UCSD-AML1 (cell line): ENCODE results near the gene MRPL20.
"Not testable (repeated sequence)": the region's sequence is repeated elsewhere in the genome, so short reads cannot be mapped to it uniquely, and the experiment has no call there.

Experiments used
- DNase-seq: peaks from one replicate; lab custom pipeline; 2025; ENCODE audit not compliant: unreplicated experiment; lab: John Stamatoyannopoulos, UW

MRPL20 gene

DNA sequence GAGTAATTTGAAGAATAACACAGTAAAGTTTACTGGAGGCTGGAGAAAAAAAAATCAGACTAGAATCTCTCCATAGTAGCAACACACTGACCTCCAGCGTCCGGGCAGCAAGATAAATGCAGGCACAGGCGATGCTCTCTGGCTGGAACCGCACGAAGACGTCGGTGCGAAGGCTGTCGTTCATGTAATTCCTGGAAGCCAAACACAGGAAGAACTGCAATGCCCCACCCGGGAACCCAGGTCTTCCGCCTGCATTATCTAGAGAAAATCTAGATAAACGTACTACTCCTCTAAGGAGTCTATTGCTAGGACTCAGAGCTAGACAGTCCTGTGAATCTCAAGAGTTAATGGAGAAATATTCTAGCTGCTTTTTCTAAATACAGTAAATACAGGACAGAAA is 16.4 kb downstream of the MRPL20 start:
- no peak for DNase-seq

- DNase-seq: no peak
Observed at GRCh38 chr1:1388078-1388472, 19.0 kb downstream of the MRPL20 start.

GRCh38 chr1:1387098-1388077 is 19.7 kb downstream of the MRPL20 start:
- DNase-seq: no peak

DNA sequence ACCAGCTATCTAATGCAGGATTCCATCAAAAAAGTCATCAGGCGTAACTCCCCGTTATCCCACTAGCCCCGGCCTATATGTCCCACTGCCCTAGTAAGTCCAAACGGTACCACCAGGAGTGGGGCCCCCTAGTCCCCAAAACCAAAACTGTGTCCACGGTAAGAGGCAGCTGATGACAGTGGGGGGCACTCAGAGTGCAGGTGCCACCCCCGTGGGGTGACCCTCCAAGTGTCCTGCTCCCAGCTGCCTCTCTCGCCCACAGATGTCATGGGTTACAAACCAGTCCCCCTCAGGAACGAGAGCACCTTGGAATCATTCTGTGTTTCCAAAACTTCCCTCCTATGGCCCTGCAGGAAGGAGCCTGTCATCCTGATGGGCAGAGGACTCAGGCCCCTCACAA is 21.2 kb downstream of the MRPL20 start:
- no peak for DNase-seq

DNA sequence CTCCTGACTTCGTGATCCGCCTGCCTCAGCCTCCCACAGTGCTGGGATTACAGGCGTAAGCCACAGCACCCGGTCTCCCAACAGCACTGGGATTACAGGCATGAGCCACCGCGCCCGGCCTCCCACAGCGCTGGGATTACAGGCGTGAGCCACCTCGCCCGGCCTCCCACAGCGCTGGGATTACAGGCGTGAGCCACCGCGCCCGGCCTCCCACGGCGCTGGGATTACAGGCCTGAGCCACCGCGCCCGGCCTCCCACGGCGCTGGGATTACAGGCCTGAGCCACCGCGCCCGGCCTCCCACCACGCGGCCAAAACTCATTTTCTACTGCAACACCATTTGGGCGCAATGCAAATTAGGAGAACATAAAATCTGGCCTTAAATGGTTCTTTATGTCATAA is 21.8 kb downstream of the MRPL20 start:
- DNase-seq: not testable (repeated sequence)

- DNase-seq: no peak
Observed at GRCh38 chr1:1381294-1381693, 25.8 kb downstream of the MRPL20 start.

- DNase-seq: no peak
Observed at GRCh38 chr1:1380860-1381259, 26.2 kb downstream of the MRPL20 start.

DNA sequence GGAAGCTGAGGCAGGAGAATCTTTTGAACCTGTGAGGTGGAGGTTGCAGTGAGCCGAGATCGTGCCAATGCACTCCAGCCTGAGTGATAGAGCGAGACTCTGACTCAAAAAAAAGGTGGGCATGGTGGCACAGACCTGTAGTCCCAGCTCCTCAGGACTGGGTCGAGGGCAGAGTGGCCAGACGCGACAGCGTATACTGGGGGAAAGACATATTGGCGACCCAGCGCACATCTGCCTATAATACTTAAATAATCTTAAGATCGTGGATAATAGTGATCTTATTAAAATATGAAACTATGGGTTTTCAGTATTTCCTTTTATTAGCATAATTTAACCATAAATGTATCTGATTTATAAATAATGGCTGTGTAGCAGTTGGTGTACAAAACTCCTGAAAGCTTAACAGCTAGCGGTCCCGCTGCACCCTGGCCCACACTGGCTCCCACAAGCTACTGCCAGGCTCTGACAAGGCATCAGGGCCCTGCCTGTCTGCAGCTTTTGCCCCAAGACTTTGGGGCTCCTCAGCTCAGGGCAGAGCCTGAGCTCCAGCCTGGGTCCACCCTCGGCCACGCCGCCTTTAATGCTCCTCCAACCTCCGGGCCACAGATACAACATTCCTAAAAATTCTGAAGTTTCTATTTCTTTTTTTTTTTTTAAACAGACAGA is 29.4 kb downstream of the MRPL20 start:
- no peak for DNase-seq

- DNase-seq: no peak
Observed at GRCh38 chr1:1376551-1377226, 30.4 kb downstream of the MRPL20 start.

DNA sequence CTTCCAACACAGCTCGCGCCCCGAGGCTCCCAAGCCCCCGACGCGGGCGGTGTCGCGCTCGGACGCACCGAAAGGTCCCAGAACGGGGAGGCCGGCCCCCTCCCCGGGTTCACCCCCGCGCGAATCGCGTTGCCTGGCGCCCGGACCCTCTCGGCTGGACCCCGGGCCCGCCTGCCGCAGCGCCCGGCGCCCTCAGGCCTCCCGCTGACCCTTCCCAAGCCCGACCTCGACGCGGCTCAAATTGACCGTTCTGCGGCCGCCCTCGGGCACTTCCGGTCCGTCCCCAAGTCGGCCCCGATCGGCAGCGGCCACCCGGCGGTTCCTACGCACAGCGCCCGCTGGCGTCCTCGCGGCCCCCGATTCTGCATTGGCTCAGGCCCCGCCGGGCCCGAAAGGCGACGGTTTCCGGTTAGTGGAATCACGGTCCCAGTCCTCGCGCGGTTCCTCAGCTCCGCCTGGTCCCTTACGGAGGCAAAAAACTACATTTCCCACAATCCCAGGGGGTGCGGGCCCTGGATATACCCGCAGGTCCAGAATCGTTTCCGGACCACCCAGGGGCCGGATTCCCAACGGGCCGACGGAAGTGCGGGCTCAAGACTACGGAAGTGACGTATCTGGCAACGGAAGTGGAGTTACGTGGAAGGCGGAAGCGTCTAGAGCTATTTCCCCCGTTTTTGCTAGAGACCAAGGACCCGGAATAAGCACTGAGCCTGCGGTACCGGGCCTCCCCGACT is 32.0 kb downstream of the MRPL20 start, which contains the start of gene AURKAIP1:
TSS of gene AURKAIP1 (minus strand) at position 279 of the 734 bp plus-strand sequence. CDS start 451 bp downstream, outside the sequence.
- peak; percentile 99 for DNase-seq

GRCh38 chr1:1374589-1374928 is 32.5 kb downstream of the MRPL20 start:
- DNase-seq: no peak

DNA sequence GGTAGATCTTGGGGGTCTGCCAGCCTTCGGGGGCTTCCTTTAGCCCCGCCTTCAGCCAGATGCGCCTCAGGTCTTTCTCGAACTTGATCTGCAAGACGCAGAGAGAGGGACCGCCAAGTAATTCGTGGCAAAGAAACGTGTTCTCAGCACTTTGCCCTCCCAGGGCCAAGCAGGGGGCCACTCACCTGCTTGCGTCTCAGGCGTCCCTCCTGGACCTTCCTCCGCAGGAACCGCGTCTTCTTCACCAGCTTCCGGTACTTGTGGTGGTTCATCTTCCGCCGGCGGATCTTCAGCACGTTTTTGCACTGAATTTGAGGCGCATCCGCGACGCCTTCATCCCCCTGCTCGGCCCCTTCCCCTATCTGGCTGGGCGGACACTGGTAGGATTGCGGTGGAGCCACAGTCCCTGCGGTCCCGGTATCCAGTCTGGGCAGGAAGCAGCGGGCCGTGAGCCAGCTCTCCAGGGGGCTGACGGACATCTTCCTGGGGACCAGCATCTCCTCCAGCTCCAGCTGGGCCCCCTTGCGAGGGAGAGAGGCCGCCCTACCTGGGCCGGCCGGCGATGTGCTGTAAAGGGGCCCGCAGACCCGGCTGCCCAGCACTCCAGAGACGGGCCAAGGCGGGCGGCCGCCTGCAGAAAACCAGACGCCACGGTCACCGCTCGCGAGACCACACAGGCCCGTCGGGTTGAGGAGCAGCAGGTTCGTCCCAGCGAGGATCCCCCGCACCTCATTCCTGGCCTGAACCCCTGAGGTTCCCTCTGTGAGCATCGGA is 33.1 kb downstream of the MRPL20 start:
- DNase-seq: no peak

- DNase-seq: no peak
Observed at GRCh38 chr1:1373051-1373814, 33.9 kb downstream of the MRPL20 start.

GRCh38 chr1:1371746-1372711 is 35.1 kb downstream of the MRPL20 start:
- DNase-seq: peak; percentile 75

GRCh38 chr1:1371364-1371745 is 35.7 kb downstream of the MRPL20 start:
- DNase-seq: peak; percentile 75

DNA sequence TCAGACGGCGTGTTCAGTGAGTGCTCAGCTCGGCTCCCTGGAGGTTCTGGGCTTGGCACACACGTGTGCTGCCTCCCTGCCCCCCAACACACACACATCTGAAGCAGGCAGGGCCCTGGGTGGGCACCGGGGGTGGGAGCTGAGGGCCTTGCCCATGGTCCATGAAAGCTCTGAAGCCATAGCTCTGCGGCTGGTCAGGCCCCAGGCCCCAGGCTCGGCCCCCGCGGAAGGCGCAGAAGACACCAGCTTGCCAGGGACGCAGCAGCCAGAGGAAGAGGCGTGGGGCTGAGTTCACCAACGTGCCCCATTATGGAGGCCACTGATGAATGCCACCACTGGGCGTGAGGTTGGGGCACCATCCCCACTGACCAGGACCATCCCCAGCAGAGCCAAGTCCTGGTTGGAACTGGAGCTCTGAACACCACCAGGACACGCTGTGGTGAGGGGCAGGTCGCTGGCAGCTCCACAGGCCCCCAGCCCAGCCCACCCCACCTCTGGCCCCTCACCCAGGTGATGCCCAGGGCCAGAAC is 36.3 kb downstream of the MRPL20 start:
- DNase-seq: no peak

- DNase-seq: not testable (repeated sequence)
Observed at GRCh38 chr1:1370094-1370493, 37.0 kb downstream of the MRPL20 start.

GRCh38 chr1:1367315-1367714 is 39.8 kb downstream of the MRPL20 start:
- DNase-seq: no peak
